Type B pancreatic cell (in vitro differentiated cells): Measurements from ENCODE around the gene DTHD1. TPM values are rescaled to one million over a fixed set of nuclear protein-coding genes. Genes with fewer than 3 reads are reported as not detected.

ENCODE experiments used
- DNase-seq: peaks from one replicate; pipeline ENCODE4 v3.0.0; 2021; ENCODE audit warnings: mixed read lengths; ENCODE audit not compliant: unreplicated experiment; ENCODE audit errors: extremely low spot score
- H3K27ac Mint-ChIP-seq: 2 replicates; pipeline ENCODE4 v1.8.0; 2021; ENCODE audit warnings: mild to moderate bottlenecking, mixed read lengths
- H3K27me3 Mint-ChIP-seq: 2 replicates; pipeline ENCODE4 v1.8.0; 2021; ENCODE audit warnings: mixed read lengths
- H3K36me3 Mint-ChIP-seq: 2 replicates; pipeline ENCODE4 v1.8.0; 2021; ENCODE audit warnings: mixed read lengths
- H3K4me1 Mint-ChIP-seq: one replicate; pipeline ENCODE4 v1.8.0; 2021; ENCODE audit warnings: mixed read lengths; ENCODE audit not compliant: unreplicated experiment
- H3K4me3 Mint-ChIP-seq: 2 replicates; pipeline ENCODE4 v1.8.0; 2021; ENCODE audit warnings: mild to moderate bottlenecking, mixed read lengths
- H3K9me3 Mint-ChIP-seq: 2 replicates; pipeline ENCODE4 v1.8.0; 2021; ENCODE audit warnings: mixed read lengths
- CTCF ChIP-seq: fragments of 200-600 bp; sonication (generic); conservative IDR thresholded peaks from 2 replicates; pipeline ENCODE4 v1.5.0; 2021; ENCODE audit warnings: antibody characterized with exemption, mild to moderate bottlenecking
- total RNA-seq: library from RNA; stranded (reverse); gene quantifications from 2 replicates; pipeline ENCODE4 v1.2.1, GENCODE V29; 2021; ENCODE audit warnings: low replicate concordance

DTHD1 gene
- total RNA-seq, 1 donor from 2014 or later = 0.14 TPM

GRCh38 chr4:36292556-36293188, 11.3 kb downstream of the DTHD1 start:
- no peak for DNase-seq
- Mint-ChIP-seq H3K9me3 (no peaks in the 10 kb centered on the region), H3K36me3 (no peaks in the 10 kb centered on the region), H3K27ac (no peak overlapping the region), H3K4me3 (no peak overlapping the region), H3K4me1 (no peaks in the 10 kb centered on the region), H3K27me3 (no peaks in the 10 kb centered on the region)
- TF ChIP-seq CTCF = no peak

- Mint-ChIP-seq H3K27ac (no peak overlapping the region), H3K4me3 (no peak overlapping the region), H3K36me3 (no peaks in the 10 kb centered on the region), H3K9me3 (peaks cover 6% of the 10 kb centered on the region), H3K27me3 (no peaks in the 10 kb centered on the region), H3K4me1 (no peaks in the 10 kb centered on the region)
- no peak for TF ChIP-seq CTCF
- no peak for DNase-seq
These were observed 19.7 kb downstream of the DTHD1 start for GRCh38 chr4:36301127-36301526.

GRCh38 chr4:36303426-36304137, 22.2 kb downstream of the DTHD1 start:
- H3K4me1 Mint-ChIP-seq = no peaks in the 10 kb centered on the region
- H3K27me3 Mint-ChIP-seq = peaks cover 3% of the 10 kb centered on the region
- H3K4me3 Mint-ChIP-seq = no peak overlapping the region
- H3K36me3 Mint-ChIP-seq = no peaks in the 10 kb centered on the region
- peaks cover 11% of the 10 kb centered on the region for H3K9me3 Mint-ChIP-seq
- no peak for TF ChIP-seq CTCF
- DNase-seq = no peak
- H3K27ac Mint-ChIP-seq = no peak overlapping the region

- no peaks in the 10 kb centered on the region for H3K36me3 Mint-ChIP-seq
- DNase-seq = no peak
- TF ChIP-seq CTCF = no peak
- no peaks in the 10 kb centered on the region for H3K4me1 Mint-ChIP-seq
- H3K27ac Mint-ChIP-seq = no peak overlapping the region
- peaks cover 3% of the 10 kb centered on the region for H3K27me3 Mint-ChIP-seq
- H3K4me3 Mint-ChIP-seq = no peak overlapping the region
- H3K9me3 Mint-ChIP-seq = peaks cover 11% of the 10 kb centered on the region
These were observed 22.8 kb downstream of the DTHD1 start for GRCh38 chr4:36304138-36304681.

GRCh38 chr4:36308150-36308549, 26.7 kb downstream of the DTHD1 start:
- H3K27ac Mint-ChIP-seq = no peak overlapping the region
- H3K36me3 Mint-ChIP-seq = no peaks in the 10 kb centered on the region
- DNase-seq = no peak
- H3K27me3 Mint-ChIP-seq = peaks cover 3% of the 10 kb centered on the region
- no peak overlapping the region for H3K4me3 Mint-ChIP-seq
- no peaks in the 10 kb centered on the region for H3K4me1 Mint-ChIP-seq
- peaks cover 5% of the 10 kb centered on the region for H3K9me3 Mint-ChIP-seq
- TF ChIP-seq CTCF = no peak
